Transverse colon (tissue), 3 donors: Measurements from ENCODE around the gene ALKBH5.

Source experiments
- CTCF ChIP-seq, 5 experiments: fragments of 200-600 bp in 3 of 5; fragments of 450-650 bp in 2 of 5; sonication (generic) in 3 of 5; IDR thresholded peaks; 1 replicate in 2 of 5; 2 replicates in 3 of 5; pipeline ENCODE4 v1.5.1; 2016 to 2017; ENCODE audit warnings: antibody characterized with exemption in 5 of 5, inconsistent platforms in 3 of 5, mild to moderate bottlenecking in 2 of 5, moderate library complexity in 1 of 5
- POLR2A ChIP-seq: fragments of 450-650 bp; IDR thresholded peaks from one replicate; pipeline ENCODE4 v1.6.1; 2016; ENCODE audit warnings: antibody characterized with exemption, mild to moderate bottlenecking, moderate library complexity

DNA sequence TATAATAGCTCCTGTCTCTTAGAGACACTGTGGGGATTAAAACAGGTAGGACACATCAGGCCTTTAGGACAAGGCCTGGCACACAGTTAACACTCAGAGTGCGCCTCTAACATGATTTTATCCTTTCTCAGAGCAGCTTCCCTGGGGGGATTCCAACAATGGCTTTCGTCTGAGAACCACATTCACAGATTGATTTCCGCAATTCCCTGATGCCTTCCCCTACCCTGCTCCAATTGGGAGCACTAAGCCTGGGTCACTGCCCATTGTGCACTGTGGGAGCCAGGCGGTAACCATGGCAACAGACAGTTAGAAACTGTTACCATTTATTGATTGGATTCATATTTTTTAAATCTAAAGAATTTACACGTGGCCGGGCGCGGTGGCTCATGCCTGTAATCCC is 5.9 kb upstream of the ALKBH5 start:
- TF ChIP-seq POLR2A (no peak), CTCF (IDR thresholded peaks at IDR 0.05) (no peak)
